ENCODE data around the gene TIMM10. TPM values are rescaled to one million over a fixed set of nuclear protein-coding genes. Genes with fewer than 3 reads are reported as not detected.

The TIMM10 gene
- total RNA-seq, 1 donor from 2014 or later, result 43.1 TPM

DNA sequence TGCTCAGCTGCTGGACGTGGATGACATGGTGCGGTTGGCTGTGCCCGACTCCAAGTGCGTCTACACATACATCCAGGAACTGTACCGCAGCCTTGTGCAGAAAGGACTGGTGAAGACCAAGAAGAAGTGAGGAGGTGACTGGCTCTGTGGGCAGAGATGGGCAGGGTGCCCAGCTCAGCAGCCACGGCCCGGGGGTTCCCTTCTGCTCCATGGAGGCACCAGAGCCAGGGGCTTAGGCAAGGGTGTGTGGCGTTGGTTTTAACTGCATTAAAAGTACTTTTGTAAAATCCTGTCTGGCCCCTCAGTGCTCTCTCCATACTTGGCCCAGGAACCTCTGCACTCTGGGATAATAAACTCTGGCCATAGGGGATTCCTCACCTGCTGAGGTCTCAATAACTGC lies 19.4 kb upstream of the TIMM10 start:
- no peak for DNase-seq (ENCODE audit: low read depth)
- no peak overlapping the region for H3K4me3 ChIP-seq (ENCODE audit: low read depth, low read length)
- TF ChIP-seq, protein P1, sequence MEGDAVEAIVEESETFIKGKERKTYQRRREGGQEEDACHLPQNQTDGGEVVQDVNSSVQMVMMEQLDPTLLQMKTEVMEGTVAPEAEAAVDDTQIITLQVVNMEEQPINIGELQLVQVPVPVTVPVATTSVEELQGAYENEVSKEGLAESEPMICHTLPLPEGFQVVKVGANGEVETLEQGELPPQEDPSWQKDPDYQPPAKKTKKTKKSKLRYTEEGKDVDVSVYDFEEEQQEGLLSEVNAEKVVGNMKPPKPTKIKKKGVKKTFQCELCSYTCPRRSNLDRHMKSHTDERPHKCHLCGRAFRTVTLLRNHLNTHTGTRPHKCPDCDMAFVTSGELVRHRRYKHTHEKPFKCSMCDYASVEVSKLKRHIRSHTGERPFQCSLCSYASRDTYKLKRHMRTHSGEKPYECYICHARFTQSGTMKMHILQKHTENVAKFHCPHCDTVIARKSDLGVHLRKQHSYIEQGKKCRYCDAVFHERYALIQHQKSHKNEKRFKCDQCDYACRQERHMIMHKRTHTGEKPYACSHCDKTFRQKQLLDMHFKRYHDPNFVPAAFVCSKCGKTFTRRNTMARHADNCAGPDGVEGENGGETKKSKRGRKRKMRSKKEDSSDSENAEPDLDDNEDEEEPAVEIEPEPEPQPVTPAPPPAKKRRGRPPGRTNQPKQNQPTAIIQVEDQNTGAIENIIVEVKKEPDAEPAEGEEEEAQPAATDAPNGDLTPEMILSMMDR (conservative IDR thresholded peaks at IDR 0.05; ENCODE audit: low read depth, low read length), result no peak

DNA sequence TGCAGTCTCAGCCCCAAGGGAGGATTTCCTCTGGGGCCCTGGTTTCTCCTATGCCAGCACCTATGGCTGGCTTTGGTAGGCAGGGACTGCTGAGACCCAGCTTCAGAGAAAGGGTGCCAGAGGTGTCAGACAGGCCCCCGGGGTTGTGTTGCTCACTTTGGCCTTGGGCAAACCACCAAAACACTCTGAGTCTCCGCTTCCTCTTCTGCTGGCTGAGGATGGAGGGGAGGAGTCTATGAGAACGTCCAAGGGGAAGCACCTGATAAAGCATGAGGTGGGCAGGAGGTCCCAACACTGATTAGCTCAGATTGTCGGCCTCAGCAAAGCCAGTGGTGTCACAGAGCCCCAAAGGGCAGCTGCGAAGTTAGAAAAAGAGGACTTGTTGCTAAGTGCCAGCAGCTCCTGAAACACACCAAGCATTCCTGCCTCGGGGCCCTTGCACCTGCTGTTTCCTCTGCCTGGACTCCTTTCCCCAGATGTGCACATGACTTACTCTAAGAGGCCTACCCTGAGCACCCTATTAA lies 17.4 kb upstream of the TIMM10 start:
- TF ChIP-seq, protein P1 (conservative IDR thresholded peaks at IDR 0.05; ENCODE audit: low read depth, low read length), result no peak
- DNase-seq (ENCODE audit: low read depth), result no peak
- H3K4me3 ChIP-seq (ENCODE audit: low read depth, low read length), result no peak overlapping the region

DNA sequence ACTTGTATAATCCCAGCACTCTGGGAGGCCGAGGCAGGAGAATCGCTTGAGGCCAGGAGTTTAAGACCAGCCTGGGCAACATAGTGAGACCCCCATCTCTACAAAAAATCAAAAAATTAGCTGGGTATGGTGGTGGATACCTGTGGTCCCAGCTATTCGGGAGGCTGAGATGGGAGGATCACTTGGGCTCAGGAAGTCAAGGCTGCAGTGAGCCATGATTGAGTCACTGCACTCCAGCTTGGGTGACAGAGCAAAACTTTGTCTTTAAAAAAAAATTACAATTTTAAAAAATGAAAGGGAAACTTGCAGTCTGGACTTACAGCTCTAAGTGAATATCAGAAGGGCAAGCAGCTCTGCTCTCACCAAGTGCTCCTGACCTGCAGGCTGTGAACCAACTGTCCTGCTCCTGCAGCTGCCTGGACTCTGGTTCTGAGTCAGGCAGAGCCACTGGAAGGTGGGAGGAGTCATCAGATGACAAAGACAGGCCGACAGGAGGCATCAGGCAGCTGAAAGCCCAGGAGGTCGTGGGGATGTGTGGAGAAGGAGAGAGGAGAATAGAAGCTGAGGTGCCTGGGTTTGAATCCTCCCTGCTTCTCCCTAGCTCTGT lies 16.4 kb upstream of the TIMM10 start:
- DNase-seq (ENCODE audit: low read depth), result no peak
- TF ChIP-seq, protein P1 (conservative IDR thresholded peaks at IDR 0.05; ENCODE audit: low read depth, low read length), result peak; percentile 36
- no peak overlapping the region for H3K4me3 ChIP-seq (ENCODE audit: low read depth, low read length)

DNA sequence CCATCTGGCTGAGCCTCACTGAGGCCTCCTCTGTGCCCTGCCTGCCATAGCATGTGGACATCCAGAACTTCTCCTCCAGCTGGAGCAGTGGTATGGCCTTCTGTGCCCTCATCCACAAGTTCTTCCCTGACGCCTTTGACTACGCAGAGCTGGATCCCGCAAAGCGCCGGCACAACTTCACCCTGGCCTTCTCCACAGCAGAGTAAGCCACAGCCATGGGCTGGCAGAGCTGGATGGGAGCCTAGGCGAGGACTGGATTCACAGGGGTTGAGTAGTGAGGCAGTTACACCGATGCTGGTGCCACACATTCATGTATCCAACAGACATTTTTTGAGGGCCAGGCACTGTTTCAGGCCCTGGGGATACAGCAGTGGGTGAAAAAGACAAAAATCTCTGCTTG lies 15.9 kb upstream of the TIMM10 start:
- no peak for DNase-seq (ENCODE audit: low read depth)
- TF ChIP-seq, protein P1 (conservative IDR thresholded peaks at IDR 0.05; ENCODE audit: low read depth, low read length), result no peak
- H3K4me3 ChIP-seq (ENCODE audit: low read depth, low read length), result no peak overlapping the region

DNA sequence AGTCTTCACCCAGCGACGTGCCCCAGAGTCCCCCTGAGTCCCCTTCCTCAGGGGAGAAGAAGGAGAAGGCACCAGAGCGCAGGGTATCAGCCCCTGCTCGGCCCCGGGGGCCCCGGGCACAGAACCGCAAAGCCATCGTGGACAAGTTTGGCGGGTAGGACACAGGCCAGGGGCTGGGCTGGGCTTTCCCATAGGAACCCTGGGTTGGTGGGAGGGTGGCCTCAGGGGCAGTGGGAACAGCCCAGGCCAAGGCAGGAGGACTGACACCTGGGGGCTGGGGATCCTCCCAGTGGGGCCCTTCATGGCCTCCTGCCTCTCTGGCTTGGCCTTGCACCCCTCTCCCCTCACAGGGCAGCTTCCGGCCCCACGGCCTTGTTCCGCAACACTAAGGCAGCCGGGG lies 15.3 kb upstream of the TIMM10 start:
- TF ChIP-seq, protein P1 (conservative IDR thresholded peaks at IDR 0.05; ENCODE audit: low read depth, low read length), result no peak
- no peak for DNase-seq (ENCODE audit: low read depth)
- H3K4me3 ChIP-seq (ENCODE audit: low read depth, low read length), result no peak overlapping the region

DNA sequence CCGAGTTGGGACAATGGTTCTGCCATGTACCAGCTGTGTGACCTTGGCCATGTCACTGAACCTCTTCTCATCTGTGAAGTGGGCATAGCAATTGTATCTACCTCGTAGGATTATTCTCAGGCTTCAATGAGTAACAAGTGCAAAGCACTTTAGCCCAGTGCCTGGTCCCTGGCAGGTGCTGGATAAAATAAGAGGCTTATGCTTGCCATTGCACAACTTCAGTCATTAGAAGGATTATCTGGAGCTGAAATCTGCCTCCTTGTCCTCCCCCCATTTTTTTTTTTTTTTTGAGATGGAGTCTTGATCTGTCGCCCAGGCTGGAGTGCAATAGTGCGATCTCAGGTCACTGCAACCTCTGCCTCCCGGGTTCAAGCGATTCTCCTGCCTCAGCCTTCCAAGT lies 14.0 kb upstream of the TIMM10 start:
- TF ChIP-seq, protein P1 (conservative IDR thresholded peaks at IDR 0.05; ENCODE audit: low read depth, low read length), result no peak
- DNase-seq (ENCODE audit: low read depth), result no peak
- H3K4me3 ChIP-seq (ENCODE audit: low read depth, low read length), result no peak overlapping the region

DNA sequence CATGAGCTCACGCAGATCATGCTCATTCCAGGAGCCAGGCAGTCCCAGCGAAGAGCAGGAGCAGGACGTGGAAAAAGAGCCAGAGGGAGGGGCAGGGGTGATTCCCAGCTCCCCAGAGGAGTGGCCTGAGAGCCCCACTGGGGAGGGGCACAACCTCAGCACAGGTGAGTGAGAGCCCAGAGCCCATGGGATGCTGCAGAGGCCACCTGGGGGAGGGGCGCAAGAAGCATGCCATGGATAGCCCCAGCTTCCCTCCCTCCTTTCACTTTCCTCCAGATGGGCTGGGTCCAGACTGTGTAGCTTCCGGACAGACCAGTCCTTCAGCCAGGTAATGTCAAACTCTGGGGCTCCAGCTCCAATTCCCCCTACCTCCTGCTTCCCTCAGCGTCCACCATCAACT lies 13.0 kb upstream of the TIMM10 start:
- no peak for DNase-seq (ENCODE audit: low read depth)
- TF ChIP-seq, protein P1 (conservative IDR thresholded peaks at IDR 0.05; ENCODE audit: low read depth, low read length), result no peak
- no peak overlapping the region for H3K4me3 ChIP-seq (ENCODE audit: low read depth, low read length)
